OCI-LY3 (cell line): ENCODE results near the gene CLCN3.

ENCODE experiments used
- H2AFZ ChIP-seq: fragments of 200-600, 300-600 bp; shearing (Covaris generic); 2 replicates; pipeline ENCODE4 v1.6.0; 2014; ENCODE audit warnings: antibody characterized with exemption, low read depth, low read length
- H3K27ac ChIP-seq: fragments of 200-600, 300-600 bp; sonication (generic); 2 replicates; pipeline ENCODE4 v1.5.1; 2014; ENCODE audit warnings: mild to moderate bottlenecking, low read length, moderate library complexity, mixed read lengths
- H3K27me3 ChIP-seq: fragments of 200-600, 300-600 bp; sonication (generic); 2 replicates; pipeline ENCODE4 v1.6.1; 2014; ENCODE audit warnings: low read depth, low read length, mixed read lengths
- H3K36me3 ChIP-seq: fragments of 200-600, 300-600 bp; sonication (generic); replicated peaks from 2 replicates; pipeline ENCODE3; 2014; ENCODE audit warnings: low read depth, low read length, mixed read lengths
- H3K4me1 ChIP-seq: fragments of 300-600, 200-600 bp; sonication (generic); 2 replicates; pipeline ENCODE4 v1.6.1; 2014; ENCODE audit warnings: low read length, mixed read lengths
- H3K4me2 ChIP-seq: fragments of 200-600, 300-600 bp; sonication (generic); 2 replicates; pipeline ENCODE4 v1.6.1; 2014; ENCODE audit warnings: low read length, mixed read lengths
- H3K4me3 ChIP-seq: fragments of 300-600, 200-600 bp; sonication (generic); 2 replicates; pipeline ENCODE4 v1.5.1; 2014; ENCODE audit warnings: antibody characterized with exemption, mild to moderate bottlenecking, low read length, moderate library complexity
- H3K79me2 ChIP-seq: fragments of 300-600, 200-600 bp; shearing (Covaris generic); 2 replicates; pipeline ENCODE4 v1.6.1; 2014; ENCODE audit warnings: mild to moderate bottlenecking, low read length, mixed read lengths
- H3K9ac ChIP-seq: fragments of 300-600, 200-600 bp; shearing (Covaris generic); 2 replicates; pipeline ENCODE4 v1.6.0; 2014; ENCODE audit warnings: mild to moderate bottlenecking, low read length, moderate library complexity
- H3K9me3 ChIP-seq: fragments of 200-600, 300-600 bp; shearing (Covaris generic); 2 replicates; pipeline ENCODE4 v1.6.1; 2014; ENCODE audit warnings: low read length, mixed read lengths; ENCODE audit not compliant: insufficient read depth
- H4K20me1 ChIP-seq: fragments of 200-600, 300-600 bp; sonication (generic); 2 replicates; pipeline ENCODE4 v1.6.1; 2016; ENCODE audit warnings: low read length, mixed read lengths; ENCODE audit not compliant: insufficient read depth
- EZH2phosphoT487 ChIP-seq: fragments of 200-600 bp; shearing (Covaris generic); IDR thresholded peaks from 2 replicates; pipeline ENCODE4 v1.6.1; 2018; ENCODE audit warnings: antibody characterized with exemption, mixed run types, low read depth
- TF ChIP-seq, protein P1 (sequence below): fragments of 200-600, 300-600 bp; sonication (generic); IDR thresholded peaks from 2 replicates; pipeline ENCODE4 v1.5.1; 2014; ENCODE audit warnings: antibody characterized with exemption, low read length, low read depth

Gene CLCN3

DNA sequence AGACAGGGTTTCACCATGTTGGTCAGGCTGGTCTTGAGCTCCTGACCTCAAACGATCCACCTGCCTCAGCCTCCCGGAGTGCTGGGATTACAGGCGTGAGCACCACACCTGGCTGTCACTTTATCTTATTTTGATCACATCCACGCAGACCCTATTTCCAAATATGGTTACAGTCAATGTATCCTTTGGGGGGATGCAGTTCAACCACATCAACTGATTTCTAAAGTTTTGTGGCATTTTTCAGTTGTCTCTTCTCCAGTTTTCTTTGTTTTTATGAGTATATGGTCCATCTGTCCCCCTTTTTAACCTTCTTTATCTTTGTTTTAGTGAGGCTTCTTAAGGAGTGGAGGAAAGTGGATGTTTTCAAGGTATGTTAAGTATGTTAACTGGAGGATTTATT is 141.5 kb downstream of the CLCN3 start:
- Histone ChIP-seq H3K36me3 (no peaks in the 10 kb centered on the region), H3K27me3 (no peaks in the 10 kb centered on the region), H3K79me2 (no peaks in the 10 kb centered on the region), H3K4me3 (no peak overlapping the region), H3K4me1 (no peaks in the 10 kb centered on the region), H3K27ac (no peak overlapping the region), H3K9me3 (no peaks in the 10 kb centered on the region), H3K9ac (no peak overlapping the region), H2AFZ (no peak overlapping the region), H3K4me2 (no peak overlapping the region), H4K20me1 (no peaks in the 10 kb centered on the region)
- TF ChIP-seq, protein P1, sequence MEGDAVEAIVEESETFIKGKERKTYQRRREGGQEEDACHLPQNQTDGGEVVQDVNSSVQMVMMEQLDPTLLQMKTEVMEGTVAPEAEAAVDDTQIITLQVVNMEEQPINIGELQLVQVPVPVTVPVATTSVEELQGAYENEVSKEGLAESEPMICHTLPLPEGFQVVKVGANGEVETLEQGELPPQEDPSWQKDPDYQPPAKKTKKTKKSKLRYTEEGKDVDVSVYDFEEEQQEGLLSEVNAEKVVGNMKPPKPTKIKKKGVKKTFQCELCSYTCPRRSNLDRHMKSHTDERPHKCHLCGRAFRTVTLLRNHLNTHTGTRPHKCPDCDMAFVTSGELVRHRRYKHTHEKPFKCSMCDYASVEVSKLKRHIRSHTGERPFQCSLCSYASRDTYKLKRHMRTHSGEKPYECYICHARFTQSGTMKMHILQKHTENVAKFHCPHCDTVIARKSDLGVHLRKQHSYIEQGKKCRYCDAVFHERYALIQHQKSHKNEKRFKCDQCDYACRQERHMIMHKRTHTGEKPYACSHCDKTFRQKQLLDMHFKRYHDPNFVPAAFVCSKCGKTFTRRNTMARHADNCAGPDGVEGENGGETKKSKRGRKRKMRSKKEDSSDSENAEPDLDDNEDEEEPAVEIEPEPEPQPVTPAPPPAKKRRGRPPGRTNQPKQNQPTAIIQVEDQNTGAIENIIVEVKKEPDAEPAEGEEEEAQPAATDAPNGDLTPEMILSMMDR, result no peak
- TF ChIP-seq EZH2phosphoT487, result no peak

DNA sequence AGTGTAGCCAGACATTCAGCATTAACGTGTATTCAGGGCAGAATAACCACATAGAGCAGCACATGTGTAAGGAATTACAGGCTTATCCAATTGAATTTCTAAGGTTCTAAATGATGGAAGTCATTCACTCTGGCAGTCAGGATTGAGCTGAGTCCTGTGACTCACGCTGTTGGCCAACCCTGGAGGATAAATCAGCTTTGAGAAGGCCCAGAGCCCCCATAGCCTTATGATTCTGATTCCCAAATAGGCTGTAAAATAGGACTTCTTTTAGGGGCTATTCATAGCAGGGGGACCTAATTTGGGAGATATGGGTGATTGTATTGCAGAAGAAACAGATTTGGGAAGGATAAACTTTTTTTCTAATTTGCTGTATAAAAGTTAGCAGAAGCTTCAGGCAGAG is 145.5 kb downstream of the CLCN3 start:
- Histone ChIP-seq H3K36me3 (no peaks in the 10 kb centered on the region), H3K4me2 (no peak overlapping the region), H3K79me2 (no peaks in the 10 kb centered on the region), H3K4me1 (no peaks in the 10 kb centered on the region), H3K27ac (no peak overlapping the region), H3K4me3 (no peak overlapping the region), H3K27me3 (no peaks in the 10 kb centered on the region), H3K9me3 (no peaks in the 10 kb centered on the region), H2AFZ (no peak overlapping the region), H3K9ac (no peak overlapping the region), H4K20me1 (no peaks in the 10 kb centered on the region)
- TF ChIP-seq, protein P1, result no peak
- no peak for TF ChIP-seq EZH2phosphoT487

GRCh38 chr4:169766741-169767140 is 146.4 kb downstream of the CLCN3 start:
- H3K4me2 ChIP-seq, result no peak overlapping the region
- no peak overlapping the region for H3K4me3 ChIP-seq
- H2AFZ ChIP-seq, result no peak overlapping the region
- no peak overlapping the region for H3K9ac ChIP-seq
- H3K36me3 ChIP-seq, result no peaks in the 10 kb centered on the region
- no peaks in the 10 kb centered on the region for H3K79me2 ChIP-seq
- TF ChIP-seq, protein P1, result no peak
- no peak for TF ChIP-seq EZH2phosphoT487
- H3K9me3 ChIP-seq, result no peaks in the 10 kb centered on the region
- H4K20me1 ChIP-seq, result no peaks in the 10 kb centered on the region
- H3K4me1 ChIP-seq, result no peaks in the 10 kb centered on the region
- H3K27ac ChIP-seq, result no peak overlapping the region
- H3K27me3 ChIP-seq, result no peaks in the 10 kb centered on the region

GRCh38 chr4:169768385-169768784 is 148.0 kb downstream of the CLCN3 start:
- Histone ChIP-seq H3K79me2 (no peaks in the 10 kb centered on the region), H3K9ac (no peak overlapping the region), H3K27ac (no peak overlapping the region), H3K27me3 (no peaks in the 10 kb centered on the region), H3K9me3 (no peaks in the 10 kb centered on the region), H3K4me3 (no peak overlapping the region), H3K4me2 (no peak overlapping the region), H3K36me3 (no peaks in the 10 kb centered on the region), H3K4me1 (no peaks in the 10 kb centered on the region), H4K20me1 (no peaks in the 10 kb centered on the region), H2AFZ (no peak overlapping the region)
- TF ChIP-seq, protein P1, result no peak
- TF ChIP-seq EZH2phosphoT487, result no peak
